DOHH2 (cell line): ENCODE measurements around the gene ZNF319.

Experiments used
- H3F3A ChIP-seq: fragments of 200-600 bp; sonication (generic), shearing (Covaris generic); 2 replicates; pipeline ENCODE4 v1.6.0; 2016; ENCODE audit warnings: antibody characterized with exemption, mild to moderate bottlenecking; ENCODE audit not compliant: control insufficient read depth, insufficient read depth
- H3K27ac ChIP-seq: fragments of 200-600 bp; sonication (generic); 2 replicates; pipeline ENCODE4 v1.5.1; 2014; ENCODE audit warnings: low read depth, mild to moderate bottlenecking, low read length, moderate library complexity
- H3K27me3 ChIP-seq: fragments of 200-600 bp; sonication (generic); 2 replicates; pipeline ENCODE4 v1.6.1; 2014; ENCODE audit warnings: mild to moderate bottlenecking, low read length, mixed read lengths; ENCODE audit not compliant: control insufficient read depth
- H3K36me3 ChIP-seq: fragments of 200-600 bp; sonication (generic); 2 replicates; pipeline ENCODE4 v1.6.1; 2014; ENCODE audit warnings: mild to moderate bottlenecking, low read length, moderate library complexity, mixed read lengths; ENCODE audit not compliant: control insufficient read depth
- H3K4me1 ChIP-seq: fragments of 200-600 bp; sonication (generic); 2 replicates; pipeline ENCODE4 v1.6.1; 2014; ENCODE audit warnings: mild to moderate bottlenecking, low read length, mixed read lengths; ENCODE audit not compliant: control insufficient read depth
- H3K4me2 ChIP-seq: fragments of 200-600 bp; sonication (generic); 2 replicates; pipeline ENCODE4 v1.6.0; 2014; ENCODE audit warnings: mild to moderate bottlenecking, low read length, moderate library complexity
- H3K4me3 ChIP-seq: fragments of 200-600 bp; sonication (generic); 2 replicates; pipeline ENCODE4 v1.5.1; 2014; ENCODE audit warnings: mild to moderate bottlenecking, low read length, mixed read lengths
- H3K79me2 ChIP-seq: fragments of 200-600 bp; sonication (generic); 2 replicates; pipeline ENCODE4 v1.6.1; 2014; ENCODE audit warnings: mild to moderate bottlenecking, low read length, mixed read lengths; ENCODE audit not compliant: control insufficient read depth
- H3K9me2 ChIP-seq: fragments of 200-600 bp; sonication (generic); replicated peaks from 2 replicates; pipeline ENCODE4 v1.6.1; 2014; ENCODE audit warnings: mild to moderate bottlenecking, low read length, mixed read lengths; ENCODE audit not compliant: control insufficient read depth
- H3K9me3 ChIP-seq: fragments of 200-600 bp; sonication (generic); 2 replicates; pipeline ENCODE4 v1.6.1; 2014; ENCODE audit warnings: antibody characterized with exemption, low read length, mixed read lengths; ENCODE audit not compliant: control insufficient read depth, insufficient read depth
- H4K20me1 ChIP-seq: fragments of 200-600 bp; sonication (generic); 2 replicates; pipeline ENCODE4 v1.6.0; 2014; ENCODE audit warnings: low read depth, mild to moderate bottlenecking, antibody characterized with exemption, low read length, moderate library complexity; ENCODE audit not compliant: control insufficient read depth, insufficient read depth
- CTCF ChIP-seq: fragments of 200-600 bp; sonication (generic); IDR thresholded peaks from one replicate; pipeline ENCODE4 v1.5.1; 2014; ENCODE audit warnings: antibody characterized with exemption, mild to moderate bottlenecking, low read depth, low read length; ENCODE audit not compliant: poor library complexity, severe bottlenecking
- EZH2phosphoT487 ChIP-seq: fragments of 200-600 bp; sonication (generic); IDR thresholded peaks from 2 replicates; pipeline ENCODE4 v1.6.1; 2017; ENCODE audit warnings: borderline replicate concordance, mild to moderate bottlenecking, antibody characterized with exemption, low read length, moderate library complexity, mixed read lengths

ZNF319 gene

GRCh38 chr16:57998992-57999365, 1.5 kb downstream of the ZNF319 start:
- peaks cover 49% of the 10 kb centered on the region for H3K36me3 ChIP-seq

DNA sequence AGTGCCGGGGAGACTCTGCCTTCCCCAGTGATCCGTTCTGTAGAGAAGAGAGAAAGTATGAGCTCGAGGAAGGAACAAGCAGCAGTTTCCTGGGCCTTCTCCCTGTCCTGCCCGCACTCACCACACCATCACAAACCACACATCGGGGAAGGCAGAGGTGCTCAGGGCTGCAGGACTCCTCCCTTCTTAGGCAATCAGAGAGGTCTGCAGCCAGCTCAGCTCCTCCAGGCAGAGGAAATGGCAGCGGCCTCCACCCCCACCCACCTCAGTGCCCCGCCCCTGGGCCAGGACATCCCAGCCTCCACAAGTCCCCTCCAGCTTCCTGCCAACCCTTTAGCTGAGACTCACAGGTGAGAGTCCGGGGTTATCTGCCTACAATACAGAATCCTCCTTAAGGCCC, 2.0 kb downstream of the ZNF319 start:
- TF ChIP-seq EZH2phosphoT487 (no peak), CTCF (no peak)
- peaks cover 6% of the 10 kb centered on the region; the same call in 1 of the 2 replicates for H4K20me1 ChIP-seq
- H3K4me2 ChIP-seq: 0 out of 2 replicates have a peak overlapping the region, but pooled peaks have one; percentile 93
- no peak overlapping the region for H3K4me3 ChIP-seq
- no peaks in the 10 kb centered on the region for H3K9me3 ChIP-seq
- peaks cover 47% of the 10 kb centered on the region for H3K36me3 ChIP-seq
- H3K27me3 ChIP-seq: no peaks in the 10 kb centered on the region
- peaks cover 25% of the 10 kb centered on the region for H3K4me1 ChIP-seq
- no peaks in the 10 kb centered on the region for H3K9me2 ChIP-seq
- peaks cover 22% of the 10 kb centered on the region for H3K79me2 ChIP-seq
- no peak overlapping the region for H3K27ac ChIP-seq
- peaks cover 7% of the 10 kb centered on the region; the same call in 1 of the 2 replicates for H3F3A ChIP-seq

More at GRCh38 chr16:57998992-57999365, 1.5 kb downstream of the ZNF319 start:
- Histone ChIP-seq H3F3A (peaks cover 7% of the 10 kb centered on the region; the same call in 1 of the 2 replicates), H3K4me1 (peaks cover 25% of the 10 kb centered on the region), H3K4me3 (peak overlapping the region; percentile 77), H3K9me2 (no peaks in the 10 kb centered on the region), H3K9me3 (no peaks in the 10 kb centered on the region), H4K20me1 (peaks cover 6% of the 10 kb centered on the region; the same call in 1 of the 2 replicates), H3K4me2 (peak overlapping the region; percentile 93), H3K27ac (no peak overlapping the region), H3K27me3 (no peaks in the 10 kb centered on the region), H3K79me2 (peaks cover 22% of the 10 kb centered on the region)
- TF ChIP-seq EZH2phosphoT487 (no peak), CTCF (no peak)

DNA sequence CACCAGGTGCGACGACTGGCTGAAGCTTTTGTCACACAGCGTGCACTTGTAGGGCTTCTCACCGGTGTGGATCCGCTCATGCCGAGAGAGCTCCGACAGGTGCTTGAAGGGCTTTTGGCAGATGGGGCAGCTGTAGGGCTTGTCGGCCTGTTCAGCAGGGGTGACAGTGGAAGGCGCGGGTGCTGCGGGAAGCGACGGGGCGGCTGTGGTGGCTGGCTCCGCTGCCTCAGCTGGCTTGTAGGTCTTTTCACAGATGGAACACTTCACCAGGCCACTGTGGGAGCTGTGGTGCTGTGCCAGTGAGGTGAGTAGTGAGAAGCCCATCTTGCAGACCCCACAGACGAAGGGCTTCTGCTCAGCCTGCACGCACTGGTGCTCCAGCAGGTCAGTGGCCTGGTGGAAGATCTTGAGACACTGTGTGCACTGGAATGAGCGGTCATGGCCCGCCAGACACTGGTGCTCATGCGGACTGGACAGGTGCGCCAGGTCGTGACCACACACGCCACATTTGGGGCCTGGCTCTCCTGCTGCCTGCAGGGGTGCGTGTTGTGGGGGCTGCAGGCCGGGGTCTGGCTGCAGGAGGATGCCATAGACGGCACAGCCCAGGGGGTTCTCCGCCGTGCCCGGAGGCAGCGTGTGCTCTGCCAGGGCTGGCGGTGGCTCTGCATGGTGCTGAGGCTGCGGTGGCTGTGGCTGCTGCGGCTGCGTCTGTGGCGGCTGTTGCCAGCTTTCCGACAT, 2.8 kb downstream of the ZNF319 start:
- Histone ChIP-seq H3K4me3 (no peak overlapping the region), H4K20me1 (peaks cover 6% of the 10 kb centered on the region; the same call in 1 of the 2 replicates), H3K79me2 (peaks cover 22% of the 10 kb centered on the region), H3K9me2 (no peaks in the 10 kb centered on the region), H3K4me1 (peaks cover 25% of the 10 kb centered on the region), H3K9me3 (no peaks in the 10 kb centered on the region), H3F3A (peaks cover 7% of the 10 kb centered on the region; the same call in 1 of the 2 replicates), H3K27ac (no peak overlapping the region), H3K4me2 (no peak overlapping the region), H3K36me3 (peaks cover 40% of the 10 kb centered on the region), H3K27me3 (no peaks in the 10 kb centered on the region)
- TF ChIP-seq CTCF (no peak), EZH2phosphoT487 (no peak)
